Measurements from ENCODE around the gene TMEM208.

Gene TMEM208

GRCh38 chr16:67237396-67238277 is 10.7 kb downstream of the TMEM208 start:
- no peak for DNase-seq

GRCh38 chr16:67238278-67238575 is 11.3 kb downstream of the TMEM208 start:
- no peak for DNase-seq

- no peak for DNase-seq
Observed at GRCh38 chr16:67238806-67239470, 12.0 kb downstream of the TMEM208 start.

- DNase-seq = no peak
Observed at GRCh38 chr16:67240506-67240905, 13.6 kb downstream of the TMEM208 start.

GRCh38 chr16:67241008-67241900 is 14.3 kb downstream of the TMEM208 start:
- DNase-seq = no peak

GRCh38 chr16:67242138-67242730 is 15.3 kb downstream of the TMEM208 start:
- no peak for DNase-seq

GRCh38 chr16:67243481-67243880 is 16.6 kb downstream of the TMEM208 start:
- no peak for DNase-seq

- peak; percentile 67 for DNase-seq
Observed at GRCh38 chr16:67244387-67245185, 17.7 kb downstream of the TMEM208 start.

GRCh38 chr16:67245186-67245585 is 18.3 kb downstream of the TMEM208 start:
- DNase-seq = no peak

- no peak for DNase-seq
Observed at GRCh38 chr16:67245674-67246080, 18.7 kb downstream of the TMEM208 start.

GRCh38 chr16:67246081-67246755 is 19.3 kb downstream of the TMEM208 start:
- peak; percentile 66 for DNase-seq

- DNase-seq = peak; percentile 66
Observed at GRCh38 chr16:67246756-67247191, 19.8 kb downstream of the TMEM208 start.

GRCh38 chr16:67247192-67248072 is 20.5 kb downstream of the TMEM208 start, which contains the start of gene FHOD1:
Gene FHOD1, minus strand, starts transcription at chr16:67247481. Its CDS starts 71 bp downstream, at chr16:67247410.
- peak; percentile 95 for DNase-seq

- DNase-seq = no peak
Observed at GRCh38 chr16:67248073-67248400, 21.1 kb downstream of the TMEM208 start.

- DNase-seq = no peak
Observed at GRCh38 chr16:67248401-67249177, 21.7 kb downstream of the TMEM208 start, which contains the start of gene SLC9A5. Gene SLC9A5, plus strand, starts transcription at chr16:67248979. Its CDS starts 36 bp downstream, at chr16:67249015.

GRCh38 chr16:67249178-67250044 is 22.5 kb downstream of the TMEM208 start:
- DNase-seq = no peak

GRCh38 chr16:67250045-67250327 is 23.1 kb downstream of the TMEM208 start:
- no peak for DNase-seq
